ENCODE results near the gene PPIP5K2. TPM values are rescaled to one million over a fixed set of nuclear protein-coding genes. Genes with fewer than 3 reads are reported as not detected.

The PPIP5K2 gene
- total RNA-seq, 1 donor from 2014 or later: 64.4 TPM

DNA sequence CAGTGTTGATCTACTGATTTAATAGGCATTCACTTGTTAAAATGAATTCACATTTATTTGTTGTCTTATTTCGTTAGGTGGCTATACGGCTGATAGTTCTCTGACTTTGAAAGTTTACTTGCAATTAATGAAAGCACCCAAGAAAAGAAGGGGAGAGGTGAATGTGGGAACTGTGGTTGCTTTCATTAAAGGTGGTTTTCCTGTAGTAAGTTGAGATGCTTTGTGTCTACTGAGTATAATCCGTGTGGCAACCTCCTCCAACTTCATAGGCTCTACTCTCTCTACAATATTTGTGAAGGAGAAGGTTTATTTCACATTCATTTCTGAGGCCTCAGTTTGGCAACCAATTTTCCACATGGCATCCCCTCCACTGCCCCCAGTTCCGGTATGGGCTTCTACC lies 125.7 kb downstream of the PPIP5K2 start:
- no peaks in the 10 kb centered on the region for H3K4me1 Mint-ChIP-seq (ENCODE audit: unreplicated experiment)
- no peak for DNase-seq (ENCODE audit: extremely low spot score, unreplicated experiment)

DNA sequence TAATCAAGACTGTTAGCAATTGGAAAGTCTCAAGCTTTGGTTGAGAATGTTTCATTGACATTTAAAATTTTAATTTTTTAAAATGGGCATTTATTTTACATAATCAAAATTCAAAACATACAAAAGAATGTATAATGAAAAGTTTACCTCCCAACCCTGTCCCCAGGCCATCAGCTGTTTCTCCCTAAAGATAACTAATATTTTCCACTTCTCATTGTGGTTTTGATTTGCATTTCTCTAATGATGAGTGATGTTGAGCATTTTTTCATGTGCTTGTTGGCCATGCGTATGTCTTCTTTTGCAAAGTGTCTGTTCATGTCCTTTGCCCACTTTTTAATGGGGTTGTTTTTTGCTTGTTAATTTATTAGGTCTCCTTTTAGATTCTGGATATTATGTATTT lies 127.0 kb downstream of the PPIP5K2 start:
- Mint-ChIP-seq H3K9me3 (ENCODE audit: unreplicated experiment) (no peaks in the 10 kb centered on the region), H3K27me3 (ENCODE audit: unreplicated experiment) (no peaks in the 10 kb centered on the region), H3K4me1 (ENCODE audit: unreplicated experiment) (no peaks in the 10 kb centered on the region), H3K4me3 (ENCODE audit: unreplicated experiment) (no peak overlapping the region), H3K36me3 (ENCODE audit: unreplicated experiment) (no peaks in the 10 kb centered on the region), H3K27ac (ENCODE audit: unreplicated experiment) (no peak overlapping the region)
- no peak for DNase-seq (ENCODE audit: extremely low spot score, unreplicated experiment)
- TF ChIP-seq, protein P1, sequence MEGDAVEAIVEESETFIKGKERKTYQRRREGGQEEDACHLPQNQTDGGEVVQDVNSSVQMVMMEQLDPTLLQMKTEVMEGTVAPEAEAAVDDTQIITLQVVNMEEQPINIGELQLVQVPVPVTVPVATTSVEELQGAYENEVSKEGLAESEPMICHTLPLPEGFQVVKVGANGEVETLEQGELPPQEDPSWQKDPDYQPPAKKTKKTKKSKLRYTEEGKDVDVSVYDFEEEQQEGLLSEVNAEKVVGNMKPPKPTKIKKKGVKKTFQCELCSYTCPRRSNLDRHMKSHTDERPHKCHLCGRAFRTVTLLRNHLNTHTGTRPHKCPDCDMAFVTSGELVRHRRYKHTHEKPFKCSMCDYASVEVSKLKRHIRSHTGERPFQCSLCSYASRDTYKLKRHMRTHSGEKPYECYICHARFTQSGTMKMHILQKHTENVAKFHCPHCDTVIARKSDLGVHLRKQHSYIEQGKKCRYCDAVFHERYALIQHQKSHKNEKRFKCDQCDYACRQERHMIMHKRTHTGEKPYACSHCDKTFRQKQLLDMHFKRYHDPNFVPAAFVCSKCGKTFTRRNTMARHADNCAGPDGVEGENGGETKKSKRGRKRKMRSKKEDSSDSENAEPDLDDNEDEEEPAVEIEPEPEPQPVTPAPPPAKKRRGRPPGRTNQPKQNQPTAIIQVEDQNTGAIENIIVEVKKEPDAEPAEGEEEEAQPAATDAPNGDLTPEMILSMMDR (IDR thresholded peaks at IDR 0.05): no peak

More for the DNA sequence above, 125.7 kb downstream of the PPIP5K2 start:
- no peak overlapping the region for H3K4me3 Mint-ChIP-seq (ENCODE audit: unreplicated experiment)
- no peaks in the 10 kb centered on the region for H3K36me3 Mint-ChIP-seq (ENCODE audit: unreplicated experiment)
- H3K9me3 Mint-ChIP-seq (ENCODE audit: unreplicated experiment): no peaks in the 10 kb centered on the region
- TF ChIP-seq, protein P1 (IDR thresholded peaks at IDR 0.05): no peak
- H3K27ac Mint-ChIP-seq (ENCODE audit: unreplicated experiment): no peak overlapping the region
- H3K27me3 Mint-ChIP-seq (ENCODE audit: unreplicated experiment): no peaks in the 10 kb centered on the region

DNA sequence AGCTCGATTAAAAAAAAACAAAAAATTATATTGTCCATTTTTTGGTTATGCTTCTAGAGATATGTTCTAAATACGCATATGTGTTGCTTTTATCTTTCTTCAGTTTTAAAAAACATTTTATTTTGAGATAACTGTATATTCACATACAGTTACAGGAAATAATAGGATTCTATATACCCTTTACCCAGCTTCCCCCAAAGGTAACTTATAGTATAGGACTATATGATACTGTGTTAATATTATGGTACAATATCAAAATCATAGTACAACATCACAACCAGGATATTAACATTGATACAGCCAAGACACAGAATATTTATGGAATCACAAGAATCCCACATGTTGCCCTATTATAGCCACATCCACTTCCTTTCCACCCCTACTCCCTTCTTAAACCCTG lies 129.0 kb downstream of the PPIP5K2 start:
- Mint-ChIP-seq H3K4me3 (ENCODE audit: unreplicated experiment) (no peak overlapping the region), H3K36me3 (ENCODE audit: unreplicated experiment) (no peaks in the 10 kb centered on the region), H3K27me3 (ENCODE audit: unreplicated experiment) (no peaks in the 10 kb centered on the region), H3K27ac (ENCODE audit: unreplicated experiment) (no peak overlapping the region), H3K4me1 (ENCODE audit: unreplicated experiment) (no peaks in the 10 kb centered on the region), H3K9me3 (ENCODE audit: unreplicated experiment) (no peaks in the 10 kb centered on the region)
- TF ChIP-seq, protein P1 (IDR thresholded peaks at IDR 0.05): no peak
- no peak for DNase-seq (ENCODE audit: extremely low spot score, unreplicated experiment)

DNA sequence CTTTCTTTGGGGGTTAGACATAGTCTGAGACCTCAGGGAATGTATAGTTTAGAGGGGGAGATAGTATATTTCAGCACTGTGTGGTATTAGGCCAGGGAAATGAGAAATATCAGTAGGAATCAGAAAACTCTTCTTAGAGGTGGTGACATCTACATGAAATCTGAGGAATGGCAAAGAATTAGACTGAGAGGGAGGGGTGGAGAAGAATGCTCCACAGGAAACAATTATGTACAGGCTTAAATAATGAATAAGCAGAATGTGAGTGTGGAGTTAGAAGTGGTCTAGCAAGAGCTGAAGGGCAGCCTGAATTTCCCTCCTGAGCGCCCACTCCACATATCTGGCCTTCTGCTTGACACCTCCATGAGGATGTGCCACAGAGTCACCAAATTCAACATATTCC lies 134.8 kb downstream of the PPIP5K2 start:
- H3K9me3 Mint-ChIP-seq (ENCODE audit: unreplicated experiment): no peaks in the 10 kb centered on the region
- no peaks in the 10 kb centered on the region for H3K36me3 Mint-ChIP-seq (ENCODE audit: unreplicated experiment)
- no peak overlapping the region for H3K4me3 Mint-ChIP-seq (ENCODE audit: unreplicated experiment)
- TF ChIP-seq, protein P1 (IDR thresholded peaks at IDR 0.05): no peak
- no peak overlapping the region for H3K27ac Mint-ChIP-seq (ENCODE audit: unreplicated experiment)
- H3K27me3 Mint-ChIP-seq (ENCODE audit: unreplicated experiment): no peaks in the 10 kb centered on the region
- no peak for DNase-seq (ENCODE audit: extremely low spot score, unreplicated experiment)
- peaks cover 5% of the 10 kb centered on the region for H3K4me1 Mint-ChIP-seq (ENCODE audit: unreplicated experiment)

DNA sequence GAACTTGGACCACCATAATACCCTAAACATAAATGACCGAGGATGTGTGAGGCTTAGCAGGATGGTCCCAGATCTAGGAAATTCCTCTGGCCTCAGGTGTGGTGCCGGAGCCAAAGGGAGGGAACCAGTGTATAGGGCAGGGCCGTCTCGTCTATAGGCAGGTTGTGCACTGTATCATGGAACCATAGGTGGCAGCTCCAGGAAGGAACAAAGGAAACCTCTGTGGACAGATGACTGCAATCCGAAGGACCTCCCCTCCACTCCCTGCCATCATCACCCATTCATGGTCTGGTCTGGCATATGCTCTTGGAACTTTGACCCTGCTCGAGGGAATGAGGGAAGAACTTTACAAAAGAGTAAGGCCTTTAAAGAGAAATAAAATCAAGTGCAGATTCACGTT lies 135.6 kb downstream of the PPIP5K2 start:
- Mint-ChIP-seq H3K27me3 (ENCODE audit: unreplicated experiment) (no peaks in the 10 kb centered on the region), H3K27ac (ENCODE audit: unreplicated experiment) (no peak overlapping the region), H3K4me1 (ENCODE audit: unreplicated experiment) (peaks cover 10% of the 10 kb centered on the region), H3K4me3 (ENCODE audit: unreplicated experiment) (no peak overlapping the region), H3K36me3 (ENCODE audit: unreplicated experiment) (no peaks in the 10 kb centered on the region), H3K9me3 (ENCODE audit: unreplicated experiment) (no peaks in the 10 kb centered on the region)
- DNase-seq (ENCODE audit: extremely low spot score, unreplicated experiment): no peak
- TF ChIP-seq, protein P1 (IDR thresholded peaks at IDR 0.05): no peak
